ENCODE measurements around the gene STPG1. TPM values are rescaled to one million over a fixed set of nuclear protein-coding genes. Genes with fewer than 3 reads are reported as not detected.

STPG1 gene
- total RNA-seq, 1 donor: 7.2 TPM

- Histone ChIP-seq H3K4me2 (ENCODE audit: insufficient read depth, low read length) (no peak overlapping the region), H3K27me3 (ENCODE audit: insufficient read depth, low read length) (no peaks in the 10 kb centered on the region), H2AFZ (ENCODE audit: low read length) (no peak overlapping the region), H3K79me2 (ENCODE audit: insufficient read depth, low read length) (no peaks in the 10 kb centered on the region), H3K36me3 (ENCODE audit: insufficient read depth, low read length) (no peaks in the 10 kb centered on the region), H3K4me1 (ENCODE audit: insufficient read depth, low read length) (peaks cover 29% of the 10 kb centered on the region), H3K9me3 (ENCODE audit: low read depth, low read length) (no peaks in the 10 kb centered on the region), H4K20me1 (ENCODE audit: insufficient read depth, low read length) (peaks cover 3% of the 10 kb centered on the region), H3K27ac (ENCODE audit: low read depth, low read length) (no peak overlapping the region), H3K4me3 (ENCODE audit: insufficient read depth, low read length) (no peak overlapping the region)
- no peak for DNase-seq (ENCODE audit: insufficient read length, low spot score, missing footprints)
- no peak for TF ChIP-seq CTCF (IDR thresholded peaks at IDR 0.05; ENCODE audit: extremely low read depth, low read depth, low read length)
Observed at GRCh38 chr1:24360681-24361080, 52.9 kb downstream of the STPG1 start.

- H4K20me1 ChIP-seq (ENCODE audit: insufficient read depth, low read length): no peaks in the 10 kb centered on the region
- no peak overlapping the region for H3K4me2 ChIP-seq (ENCODE audit: insufficient read depth, low read length)
- no peak overlapping the region for H3K27ac ChIP-seq (ENCODE audit: low read depth, low read length)
- H3K4me3 ChIP-seq (ENCODE audit: insufficient read depth, low read length): no peak overlapping the region
- TF ChIP-seq CTCF (IDR thresholded peaks at IDR 0.05; ENCODE audit: extremely low read depth, low read depth, low read length): no peak
- no peaks in the 10 kb centered on the region for H3K79me2 ChIP-seq (ENCODE audit: insufficient read depth, low read length)
- H2AFZ ChIP-seq (ENCODE audit: low read length): no peak overlapping the region
- H3K4me1 ChIP-seq (ENCODE audit: insufficient read depth, low read length): peaks cover 2% of the 10 kb centered on the region
- DNase-seq (ENCODE audit: insufficient read length, low spot score, missing footprints): no peak
- H3K9me3 ChIP-seq (ENCODE audit: low read depth, low read length): no peaks in the 10 kb centered on the region
- no peaks in the 10 kb centered on the region for H3K27me3 ChIP-seq (ENCODE audit: insufficient read depth, low read length)
- H3K36me3 ChIP-seq (ENCODE audit: insufficient read depth, low read length): no peaks in the 10 kb centered on the region
Observed at GRCh38 chr1:24357038-24357437, 56.5 kb downstream of the STPG1 start.

DNA sequence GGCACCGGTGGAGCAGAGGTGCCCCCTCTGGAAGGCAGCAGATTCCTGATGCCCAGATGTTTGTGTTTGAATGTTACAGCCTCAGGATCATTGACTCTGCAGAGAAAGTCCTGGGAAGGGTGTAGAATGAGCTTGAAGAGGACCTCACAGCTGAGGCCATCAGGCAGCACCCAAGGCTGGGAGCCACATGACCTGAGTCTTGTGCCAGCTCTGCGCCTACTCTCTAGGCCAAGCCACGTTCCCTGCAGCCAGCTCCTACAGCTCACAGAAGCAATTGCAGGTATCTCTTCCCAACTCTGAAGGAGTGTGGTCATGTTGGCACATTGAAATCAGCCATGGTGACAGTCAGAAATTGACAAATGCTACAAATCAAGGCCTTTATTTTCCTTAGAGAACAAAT lies 58.1 kb downstream of the STPG1 start:
- no peak for TF ChIP-seq CTCF (IDR thresholded peaks at IDR 0.05; ENCODE audit: extremely low read depth, low read depth, low read length)
- H3K9me3 ChIP-seq (ENCODE audit: low read depth, low read length): no peaks in the 10 kb centered on the region
- H3K4me3 ChIP-seq (ENCODE audit: insufficient read depth, low read length): no peak overlapping the region

GRCh38 chr1:24353292-24353891 lies 60.2 kb downstream of the STPG1 start:
- no peak overlapping the region for H3K27ac ChIP-seq (ENCODE audit: low read depth, low read length)
- peaks cover 21% of the 10 kb centered on the region for H3K4me1 ChIP-seq (ENCODE audit: insufficient read depth, low read length)
- no peaks in the 10 kb centered on the region for H3K27me3 ChIP-seq (ENCODE audit: insufficient read depth, low read length)
- no peaks in the 10 kb centered on the region for H4K20me1 ChIP-seq (ENCODE audit: insufficient read depth, low read length)
- no peak overlapping the region for H3K4me3 ChIP-seq (ENCODE audit: insufficient read depth, low read length)
- no peaks in the 10 kb centered on the region for H3K36me3 ChIP-seq (ENCODE audit: insufficient read depth, low read length)
- DNase-seq (ENCODE audit: insufficient read length, low spot score, missing footprints): no peak
- no peaks in the 10 kb centered on the region for H3K79me2 ChIP-seq (ENCODE audit: insufficient read depth, low read length)
- no peak overlapping the region for H3K4me2 ChIP-seq (ENCODE audit: insufficient read depth, low read length)
- no peak overlapping the region for H2AFZ ChIP-seq (ENCODE audit: low read length)
- no peak for TF ChIP-seq CTCF (IDR thresholded peaks at IDR 0.05; ENCODE audit: extremely low read depth, low read depth, low read length)
- no peaks in the 10 kb centered on the region for H3K9me3 ChIP-seq (ENCODE audit: low read depth, low read length)

More for the DNA sequence above, 58.1 kb downstream of the STPG1 start:
- Histone ChIP-seq H3K27ac (ENCODE audit: low read depth, low read length) (no peak overlapping the region), H4K20me1 (ENCODE audit: insufficient read depth, low read length) (no peaks in the 10 kb centered on the region), H2AFZ (ENCODE audit: low read length) (no peak overlapping the region), H3K4me1 (ENCODE audit: insufficient read depth, low read length) (peaks cover 9% of the 10 kb centered on the region), H3K79me2 (ENCODE audit: insufficient read depth, low read length) (no peaks in the 10 kb centered on the region), H3K36me3 (ENCODE audit: insufficient read depth, low read length) (no peaks in the 10 kb centered on the region), H3K27me3 (ENCODE audit: insufficient read depth, low read length) (no peaks in the 10 kb centered on the region), H3K4me2 (ENCODE audit: insufficient read depth, low read length) (no peak overlapping the region)
- no peak for DNase-seq (ENCODE audit: insufficient read length, low spot score, missing footprints)

All from osteoblast (primary cell).